COR-L47 (cell line): ENCODE data around the gene CACNB3.
"Not testable (repeated sequence)": the region's sequence is repeated elsewhere in the genome, so short reads cannot be mapped to it uniquely, and the experiment has no call there.

Experiments used
- DNase-seq: peaks from one replicate; lab custom pipeline; 2025; lab: John Stamatoyannopoulos, UW

CACNB3 gene

DNA sequence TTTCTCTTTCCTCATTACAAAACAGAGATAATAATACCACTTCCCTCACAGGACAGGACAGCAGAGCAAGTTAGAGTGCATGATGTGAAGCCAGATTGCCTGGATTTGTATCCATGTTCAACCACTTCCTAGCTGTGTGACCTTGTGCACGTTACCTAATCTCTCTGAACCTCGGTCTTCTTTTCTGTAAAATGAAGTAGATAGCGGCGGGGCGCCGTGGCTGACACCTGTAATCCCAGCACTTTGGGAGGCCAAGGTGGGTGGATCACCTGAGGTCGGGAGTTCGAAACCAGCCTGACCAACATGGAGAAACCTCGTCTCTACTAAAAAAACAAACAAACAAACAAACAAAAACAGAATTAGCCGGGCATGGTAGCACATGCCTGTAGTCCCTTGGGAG, 36.6 kb downstream of the CACNB3 start:
- DNase-seq: not testable (repeated sequence)

DNA sequence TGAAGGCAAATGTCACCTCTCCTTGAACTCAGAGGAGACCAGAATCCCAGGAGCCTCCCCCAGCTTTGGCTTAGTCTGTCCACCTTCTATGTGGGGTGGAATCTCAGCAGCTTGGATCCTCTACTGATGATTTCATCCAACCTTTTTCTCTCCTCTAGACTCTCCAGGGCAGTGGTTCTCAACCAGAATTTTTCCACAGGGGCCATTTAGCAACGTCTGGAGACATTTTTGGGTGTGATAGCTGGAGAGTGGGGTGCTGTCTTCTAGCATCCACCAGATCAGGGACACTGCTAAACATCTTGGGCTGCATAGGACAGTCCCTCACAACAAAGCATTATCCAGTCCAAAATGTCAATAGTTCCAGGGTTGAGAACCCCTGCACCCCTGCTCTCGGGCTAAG, 38.1 kb downstream of the CACNB3 start:
- no peak for DNase-seq

DNA sequence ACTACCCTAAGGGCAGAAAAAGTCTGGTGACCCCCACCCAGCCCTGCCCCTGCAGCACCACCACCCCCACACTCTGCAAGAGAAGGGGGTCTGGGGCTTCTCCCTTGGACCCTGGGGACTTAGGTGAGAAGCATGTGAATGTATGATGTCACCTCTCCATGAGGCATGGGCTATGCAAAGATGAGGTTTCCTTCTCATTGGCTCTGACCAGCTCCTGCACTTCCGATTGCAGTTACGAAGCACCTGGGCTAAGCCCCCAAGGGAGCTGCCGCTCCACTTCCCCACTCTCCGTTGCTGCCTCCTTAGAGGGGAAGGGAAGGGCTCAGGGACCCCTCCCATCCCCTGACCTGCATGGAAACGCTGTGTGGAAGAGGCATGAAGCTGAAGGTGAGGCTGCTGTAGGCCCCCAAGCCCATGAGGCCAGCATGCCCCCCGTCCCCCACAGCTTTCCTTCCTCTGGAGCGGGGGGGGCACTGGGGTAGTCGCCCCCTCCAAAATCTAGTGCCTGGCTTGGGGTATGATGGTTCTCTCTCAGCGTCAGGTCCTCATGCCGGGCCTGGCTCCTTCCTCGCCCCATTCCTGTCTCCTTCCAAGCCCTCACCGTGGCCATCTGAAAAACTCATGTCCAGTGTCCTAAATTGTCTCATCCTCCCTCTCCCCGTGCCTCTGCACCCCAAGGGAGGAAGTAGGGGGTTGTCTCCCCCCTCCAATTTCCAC, 39.1 kb downstream of the CACNB3 start:
- no peak for DNase-seq

DNA sequence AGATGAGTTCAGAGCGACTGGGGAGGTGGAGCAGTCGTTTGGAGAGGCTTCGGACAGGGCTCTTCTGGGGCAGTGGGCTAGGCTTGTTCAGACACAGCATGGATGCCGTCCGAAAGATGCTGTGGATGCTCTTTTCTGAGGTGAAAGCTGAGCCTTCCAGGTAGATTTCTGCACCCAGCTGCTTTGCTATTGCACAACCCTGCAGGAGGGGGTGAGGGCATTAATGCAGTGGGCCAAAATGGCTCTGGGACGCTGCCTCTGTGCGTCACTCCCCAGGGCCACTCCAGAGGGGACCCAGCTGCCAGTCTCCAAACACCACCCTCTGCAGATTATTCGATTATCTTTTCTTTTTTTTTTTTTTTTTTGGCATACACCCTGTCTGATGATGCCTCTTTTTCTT, 39.7 kb downstream of the CACNB3 start:
- no peak for DNase-seq

DNA sequence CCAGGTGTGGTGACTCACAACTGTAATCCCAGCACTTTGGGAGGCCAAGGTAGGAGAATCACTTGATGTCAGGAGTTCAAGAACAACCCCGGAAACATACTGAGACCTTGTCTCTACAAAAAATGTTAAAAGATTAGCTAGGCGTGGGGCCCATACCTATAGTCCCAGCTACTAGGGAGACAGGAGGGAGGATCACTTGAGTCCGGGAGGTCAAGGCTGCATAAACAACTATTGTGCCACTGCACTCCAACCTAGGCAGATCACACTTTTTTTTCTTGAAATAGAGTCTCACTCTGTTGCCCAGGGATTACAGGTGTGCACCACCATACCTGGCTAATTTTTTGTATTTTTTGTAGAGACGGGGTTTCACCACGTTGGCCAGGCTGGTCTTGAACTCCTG, 41.3 kb downstream of the CACNB3 start:
- no peak for DNase-seq

DNA sequence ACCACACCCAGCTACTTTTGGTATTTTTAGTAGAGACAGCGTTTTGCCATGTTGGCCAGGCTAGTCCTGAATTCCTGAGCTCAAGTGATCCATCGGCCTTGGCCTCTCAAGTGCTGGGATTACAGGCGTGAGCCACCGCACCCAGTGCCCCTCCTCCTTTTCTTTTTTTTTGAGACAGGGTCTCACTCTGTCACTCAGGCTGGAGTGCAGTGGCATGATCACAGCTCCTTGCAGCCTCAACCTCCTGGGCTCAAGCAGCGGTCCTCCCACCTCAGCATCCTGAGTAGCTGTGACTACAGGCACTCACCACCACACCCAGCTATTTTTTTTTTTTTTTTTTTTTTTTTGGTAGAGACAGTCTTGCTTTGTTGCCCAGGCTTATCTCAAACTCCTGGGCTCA, 41.9 kb downstream of the CACNB3 start:
- DNase-seq: not testable (repeated sequence)

DNA sequence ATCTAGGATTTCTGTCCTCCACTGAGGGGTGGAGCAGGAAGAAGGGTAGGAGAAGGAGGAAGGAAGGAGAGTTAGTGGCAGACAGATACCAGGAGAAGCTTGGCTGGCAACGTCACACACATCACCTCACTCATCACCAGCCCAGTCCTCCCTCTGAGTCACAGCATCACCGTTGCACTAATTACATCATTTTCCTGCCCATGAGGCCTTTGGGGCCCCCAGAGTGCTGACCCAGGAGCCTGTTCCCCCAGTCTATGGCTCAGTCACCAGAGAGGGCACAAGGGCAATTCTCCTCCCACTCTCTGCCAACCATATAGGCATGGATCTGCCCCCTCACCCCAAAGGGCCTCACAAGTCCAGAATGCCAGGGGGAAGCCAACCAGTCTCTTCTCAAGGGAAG, 42.8 kb downstream of the CACNB3 start:
- DNase-seq: no peak

DNA sequence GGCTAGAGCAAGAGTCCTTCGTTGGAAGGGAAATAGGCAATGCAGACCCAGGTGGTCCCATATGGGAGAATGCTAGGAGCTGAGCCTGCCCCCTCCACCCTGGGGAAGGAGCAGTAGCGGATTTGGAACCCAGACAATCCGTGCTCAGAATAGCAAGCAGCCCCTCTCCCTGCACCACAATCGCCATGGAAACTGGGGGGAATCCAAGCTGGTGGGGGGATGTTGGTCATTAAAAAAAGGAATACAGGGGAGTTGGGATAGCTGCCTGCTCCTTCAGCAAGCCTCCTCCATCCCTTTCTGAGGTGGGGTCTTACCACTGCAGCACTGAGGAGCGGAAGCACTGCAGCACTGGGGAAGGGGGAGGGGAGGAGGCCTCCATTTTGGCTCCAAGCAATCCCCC, 44.5 kb downstream of the CACNB3 start:
- DNase-seq: no peak

DNA sequence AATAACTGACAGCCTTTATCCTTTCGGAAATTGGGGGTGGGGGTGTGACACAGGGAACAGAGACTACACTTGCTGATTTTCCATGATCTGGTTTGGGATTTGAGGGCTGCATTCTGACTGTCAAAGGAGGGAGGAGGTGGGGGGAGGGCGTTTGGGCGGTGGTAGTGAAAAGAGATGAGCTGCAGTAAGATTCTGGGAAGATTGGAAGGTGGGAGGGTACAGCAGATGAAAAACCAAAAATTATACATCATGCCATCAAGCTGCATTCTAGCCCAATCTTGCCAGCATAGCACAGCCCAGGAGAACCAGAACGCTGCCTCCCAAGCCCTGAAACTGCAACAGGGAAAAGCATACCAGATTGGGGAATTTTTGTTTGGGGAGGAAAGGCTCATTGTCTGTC, 45.0 kb downstream of the CACNB3 start:
- DNase-seq: no peak

DNA sequence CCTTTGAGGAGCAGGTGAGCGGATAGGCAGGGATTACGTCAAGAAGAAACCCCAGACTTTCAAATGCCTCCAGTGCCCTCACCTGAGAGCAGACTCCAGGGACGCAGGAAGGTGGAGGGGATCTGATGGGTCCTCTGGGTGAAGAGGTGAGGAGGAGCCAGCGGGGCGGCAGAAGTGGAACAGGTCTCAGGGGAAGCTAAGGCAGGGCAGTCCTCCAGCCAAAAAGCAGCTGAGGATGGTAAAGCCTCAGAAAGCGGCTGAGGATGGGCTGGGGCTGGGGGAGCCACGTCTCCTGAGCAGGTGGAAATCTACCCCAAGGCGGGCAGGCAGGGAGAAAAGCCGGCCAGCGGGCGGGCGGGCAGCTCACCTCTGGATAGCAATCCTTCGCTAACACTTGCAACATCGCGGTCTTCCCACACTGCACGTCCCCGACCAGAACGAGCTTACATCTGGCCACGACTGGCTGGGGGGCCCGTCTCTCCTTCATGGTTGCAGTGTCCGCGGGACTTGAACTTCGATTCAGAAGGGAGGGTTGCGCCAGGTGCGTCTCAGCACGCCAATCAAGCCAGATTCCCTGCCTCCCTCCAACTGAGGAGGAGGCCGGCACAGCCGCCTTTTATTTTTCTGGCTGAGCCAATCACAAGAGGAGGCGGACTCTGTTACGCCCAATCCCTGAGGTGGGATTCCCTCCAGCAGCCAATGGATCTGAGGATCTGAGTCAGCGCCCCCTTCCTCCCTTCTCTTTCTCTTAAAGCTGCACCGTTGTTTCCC, 47.2 kb downstream of the CACNB3 start, which contains the start of gene RND1:
Gene RND1 (minus strand): TSS at position 590 of the 771 bp plus-strand sequence. CDS start 103 bp downstream, at position 487.
- DNase-seq: peak; percentile 95

DNA sequence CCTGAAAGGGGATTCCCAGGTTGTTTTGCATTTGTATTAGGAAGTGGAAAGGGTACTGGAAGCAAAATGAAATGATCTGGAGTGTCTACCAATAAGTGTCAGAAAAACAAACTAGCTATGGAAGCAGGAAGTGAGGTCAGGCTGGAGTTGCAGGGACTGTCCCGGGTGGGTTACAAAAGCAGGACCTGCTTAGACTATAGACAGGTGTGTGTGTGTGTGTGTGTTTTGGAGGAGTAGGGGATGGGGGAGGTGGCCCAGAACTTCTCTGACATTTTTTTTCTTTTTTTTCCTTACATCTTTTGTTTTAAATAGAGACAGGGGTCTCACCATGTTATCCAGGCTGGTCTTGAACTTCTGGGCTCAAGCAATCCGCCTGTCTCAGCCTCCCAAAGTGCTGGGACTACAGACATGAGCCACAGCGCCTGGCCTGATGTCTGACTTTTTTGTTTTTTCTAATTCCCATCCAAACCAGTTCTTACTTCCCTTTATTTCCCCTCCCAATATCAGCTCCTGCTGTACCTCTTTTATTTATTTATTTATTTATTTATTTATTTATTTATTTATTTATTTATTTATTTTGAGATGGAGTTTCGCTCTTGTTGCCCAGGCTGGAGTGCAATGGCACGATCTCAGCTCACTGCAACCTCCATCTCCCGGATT, 47.9 kb downstream of the CACNB3 start:
- no peak for DNase-seq

DNA sequence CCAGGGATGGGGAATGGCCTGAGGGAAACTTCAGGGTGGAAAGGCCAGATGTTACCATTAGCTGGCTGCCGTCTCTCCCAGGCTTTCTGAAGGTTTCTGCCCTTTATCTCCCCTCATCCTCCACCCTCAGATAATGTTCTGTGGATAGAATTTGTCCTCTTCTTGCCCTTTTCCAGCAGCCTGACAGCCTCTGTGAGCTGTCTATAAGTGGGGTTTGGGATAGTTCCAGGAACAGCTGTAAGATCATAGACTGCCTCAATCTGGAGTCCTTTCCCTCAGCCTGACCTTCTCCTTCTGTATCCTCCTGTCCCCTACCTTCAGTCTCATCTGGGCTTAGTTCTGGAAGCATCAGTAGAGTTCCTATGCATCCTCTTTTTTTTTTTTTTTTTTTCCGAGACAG, 50.2 kb downstream of the CACNB3 start:
- no peak for DNase-seq

DNA sequence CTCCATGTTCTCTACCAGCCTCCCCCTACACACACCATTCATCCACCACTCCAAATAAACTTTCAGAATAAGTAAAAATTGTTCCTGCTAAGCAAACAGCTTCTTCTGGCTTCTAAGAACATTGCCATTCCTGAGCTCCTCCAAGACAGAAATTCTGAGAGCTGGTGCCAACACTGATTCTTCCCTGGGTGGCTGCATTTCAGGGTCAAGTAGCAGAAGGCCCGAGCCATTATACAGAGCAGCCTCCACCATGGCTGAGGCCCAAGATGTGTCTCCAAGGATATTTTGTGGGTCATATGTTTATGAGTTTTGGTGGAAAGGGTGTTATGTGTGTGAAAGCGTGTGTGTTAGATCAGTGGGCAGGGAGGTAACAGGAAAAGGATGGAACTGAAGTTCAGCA, 50.9 kb downstream of the CACNB3 start:
- no peak for DNase-seq

DNA sequence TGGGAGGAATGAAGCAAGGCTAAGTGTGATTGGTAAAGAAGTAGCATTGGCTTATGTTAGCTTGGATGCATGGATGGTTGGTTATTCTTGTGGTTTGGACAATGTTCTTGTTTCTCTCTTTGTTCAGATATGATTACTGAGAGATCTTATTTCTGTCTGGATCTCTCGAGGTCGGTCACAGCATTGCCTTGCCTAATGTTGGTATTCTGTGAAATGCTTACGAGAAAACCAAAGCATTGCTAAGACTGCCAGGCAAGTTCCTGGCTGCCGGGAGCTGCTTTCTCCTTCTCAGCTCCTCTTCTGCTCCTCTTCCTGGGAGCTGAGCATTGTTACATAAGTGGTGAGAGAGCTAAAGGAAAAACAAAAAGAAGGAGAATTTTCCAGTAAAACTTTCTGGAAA, 54.8 kb downstream of the CACNB3 start:
- DNase-seq: no peak

DNA sequence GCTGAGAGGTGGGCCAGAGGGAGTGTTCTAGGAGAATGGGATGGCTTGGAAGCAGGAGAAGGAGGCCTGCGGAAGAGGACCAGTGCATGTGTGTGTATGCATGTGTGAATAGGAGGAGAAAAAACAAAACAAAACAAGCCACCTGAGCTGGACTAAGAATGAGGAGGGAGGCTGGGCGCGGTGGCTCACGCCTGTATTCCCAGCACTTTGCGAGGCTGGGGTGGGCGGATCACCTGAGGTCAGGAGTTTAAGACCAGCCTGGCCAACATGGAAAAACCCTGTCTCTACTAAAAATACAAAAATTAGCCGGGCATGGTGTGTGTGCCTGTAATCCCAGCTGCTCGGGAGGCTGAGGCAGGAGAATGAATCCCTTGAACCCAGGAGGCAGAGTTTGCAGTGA, 55.2 kb downstream of the CACNB3 start:
- not testable (repeated sequence) for DNase-seq

DNA sequence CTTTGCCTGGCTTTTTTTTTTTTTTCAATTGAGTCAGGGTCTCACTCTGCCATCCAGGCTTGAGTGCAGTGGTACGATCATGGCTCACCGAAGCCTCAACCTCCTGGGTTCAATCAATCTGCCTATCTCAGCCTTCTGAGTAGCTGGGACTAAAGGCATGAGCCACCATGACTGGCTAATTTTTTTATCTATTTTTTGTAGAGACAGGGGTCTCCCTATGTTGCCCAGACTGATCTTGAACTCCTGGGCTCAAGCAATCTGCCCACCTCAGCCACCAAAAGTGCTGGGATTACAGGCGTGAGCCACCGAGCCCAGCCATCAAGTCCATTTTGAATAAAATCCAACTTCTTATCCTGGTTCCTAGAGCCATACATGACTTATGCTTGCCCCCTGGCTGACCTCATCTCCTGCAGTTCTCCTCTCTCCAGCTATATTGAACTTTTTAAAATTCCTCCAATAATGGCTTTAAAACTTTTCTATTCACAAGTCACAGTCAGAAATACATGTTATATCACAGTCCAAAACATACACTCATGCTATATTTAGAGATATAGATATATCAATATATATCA, 57.7 kb downstream of the CACNB3 start:
- no peak for DNase-seq
